H1 (cell line): Measurements from ENCODE around the gene PPP2R2D. TPM values are rescaled to one million over a fixed set of nuclear protein-coding genes. Genes with fewer than 3 reads are reported as not detected.

Source experiments
- CTCF ChIA-PET: fragments of 300-600 bp; sonication (Branson Sonifier 250); formaldehyde crosslinking; loops from one replicate; lab custom pipeline; 2021; ENCODE audit not compliant: partially characterized antibody; lab: Charles Lee
- POLR2A ChIA-PET: fragments of 300-600 bp; sonication (Branson Sonifier 250); formaldehyde crosslinking; loops from one replicate; lab custom pipeline; 2021; ENCODE audit warnings: inconsistent platforms; ENCODE audit not compliant: partially characterized antibody; lab: Charles Lee
- DNase-seq, 2 experiments: peaks; one replicate each; pipeline versions ENCODE4 v3.0.0 to v3.0.0-alpha.2; 2010 to 2022; ENCODE audit warnings: low spot score in 2 of 2, low read depth in 1 of 2, mixed read lengths in 1 of 2
- FAIRE-seq: peaks from 2 replicates; lab custom pipeline; 2011; peaks lifted over from hg19 to GRCh38; lab: Jason Lieb, UNC
- H2AFZ ChIP-seq: 2 replicates; pipeline ENCODE4 v1.8.1; 2012; ENCODE audit warnings: low read length, inconsistent platforms
- H2AK5ac ChIP-seq: 2 replicates; pipeline ENCODE4 v1.6.1; 2013; ENCODE audit warnings: low read depth, low read length
- H2BK120ac ChIP-seq: replicated peaks from 2 replicates; pipeline ENCODE3; 2013; ENCODE audit warnings: low read depth, low read length, inconsistent platforms
- H2BK12ac ChIP-seq: 2 replicates; pipeline ENCODE4 v1.6.1; 2013; ENCODE audit warnings: low read depth, low read length
- H2BK15ac ChIP-seq: 2 replicates; pipeline ENCODE4 v1.6.1; 2013; ENCODE audit warnings: low read length
- H2BK20ac ChIP-seq: 2 replicates; pipeline ENCODE4 v1.6.1; 2013; ENCODE audit warnings: low read length
- H2BK5ac ChIP-seq: 2 replicates; pipeline ENCODE4 v1.6.1; 2013; ENCODE audit warnings: low read depth, low read length
- H3K14ac ChIP-seq: 2 replicates; pipeline ENCODE4 v1.6.1; 2013; ENCODE audit warnings: inconsistent platforms; ENCODE audit not compliant: insufficient read length
- H3K18ac ChIP-seq: 2 replicates; pipeline ENCODE4 v1.6.1; 2013; ENCODE audit warnings: low read length; ENCODE audit errors: extremely low read depth
- H3K23ac ChIP-seq: 2 replicates; pipeline ENCODE4 v1.6.1; 2013; ENCODE audit warnings: inconsistent platforms; ENCODE audit not compliant: insufficient read length
- H3K23me2 ChIP-seq: 2 replicates; pipeline ENCODE4 v1.6.1; 2013; ENCODE audit warnings: low read depth, low read length
- H3K27ac ChIP-seq: 2 replicates; pipeline ENCODE4 v1.6.1; 2011; ENCODE audit warnings: low read depth, low read length, inconsistent platforms
- H3K27me3 ChIP-seq, 4 experiments: replicated peaks in 1 of 4; 1 replicate in 1 of 4; 2 replicates in 3 of 4; pipeline versions ENCODE4 v1.6.1 to v1.8.1; 2011 to 2013; ENCODE audit warnings: low read length in 3 of 4, mild to moderate bottlenecking in 3 of 4, inconsistent platforms in 2 of 4, mixed read lengths in 2 of 4, moderate library complexity in 1 of 4; ENCODE audit not compliant: control insufficient read depth in 3 of 4, insufficient read depth in 3 of 4; ENCODE audit errors: extremely low read depth in 1 of 4
- H3K36me3 ChIP-seq, 4 experiments: 2 replicates each; pipeline versions ENCODE4 v1.6.1 to v1.8.1; 2011 to 2013; ENCODE audit warnings: mild to moderate bottlenecking in 4 of 4, low read length in 3 of 4, moderate library complexity in 2 of 4, control low read depth in 1 of 4, inconsistent platforms in 1 of 4; ENCODE audit not compliant: insufficient read depth in 4 of 4, control insufficient read depth in 2 of 4
- H3K4ac ChIP-seq: replicated peaks from 2 replicates; pipeline ENCODE3; 2013; ENCODE audit warnings: low read length, low read depth, mixed read lengths, inconsistent platforms; ENCODE audit not compliant: insufficient read length
- H3K4me1 ChIP-seq, 4 experiments: replicated peaks in 1 of 4; 1 replicate in 1 of 4; 2 replicates in 3 of 4; pipeline versions ENCODE4 v1.6.1 to v1.8.1; 2011 to 2013; ENCODE audit warnings: low read length in 3 of 4, inconsistent platforms in 2 of 4, mixed read lengths in 1 of 4; ENCODE audit not compliant: insufficient read depth in 4 of 4, control insufficient read depth in 3 of 4
- H3K4me2 ChIP-seq, 2 experiments: 2 replicates each; pipeline versions ENCODE4 v1.6.1 to v1.8.1; 2011 to 2013; ENCODE audit warnings: low read depth in 2 of 2, low read length in 2 of 2, control low read depth in 1 of 2, inconsistent platforms in 1 of 2, mild to moderate bottlenecking in 1 of 2; ENCODE audit not compliant: insufficient read depth in 1 of 2
- H3K4me3 ChIP-seq, 4 experiments: fragments of 200-600, 300-600 bp in 1 of 4; sonication (generic), shearing (Covaris generic), sonication (Bioruptor Twin) in 1 of 4; 2 replicates each; pipeline versions ENCODE4 v1.5.1 to v1.8.1; 2011 to 2016; ENCODE audit warnings: low read length in 4 of 4, low read depth in 3 of 4, control low read depth in 2 of 4, inconsistent platforms in 2 of 4, mild to moderate bottlenecking in 2 of 4, mixed read lengths in 1 of 4, moderate library complexity in 1 of 4; ENCODE audit not compliant: insufficient read depth in 2 of 4; ENCODE audit errors: extremely low read depth in 1 of 4
- H3K56ac ChIP-seq: replicated peaks from 2 replicates; pipeline ENCODE3; 2013; ENCODE audit warnings: low read depth, mild to moderate bottlenecking, mixed read lengths, low read length, inconsistent platforms; ENCODE audit not compliant: insufficient read length
- H3K79me1 ChIP-seq: 2 replicates; pipeline ENCODE4 v1.6.1; 2013; ENCODE audit warnings: low read depth, low read length, control low read depth
- H3K79me2 ChIP-seq, 2 experiments: 2 replicates each; pipeline versions ENCODE4 v1.6.1 to v1.8.1; 2012 to 2013; ENCODE audit warnings: low read length in 2 of 2, mild to moderate bottlenecking in 2 of 2, inconsistent platforms in 1 of 2; ENCODE audit not compliant: insufficient read depth in 2 of 2, control insufficient read depth in 1 of 2
- H3K9ac ChIP-seq, 4 experiments: replicated peaks in 1 of 4; 1 replicate in 1 of 4; 2 replicates in 3 of 4; pipeline versions ENCODE4 v1.6.1 to v1.8.1; 2011 to 2013; ENCODE audit warnings: low read depth in 3 of 4, low read length in 3 of 4, control low read depth in 2 of 4, mild to moderate bottlenecking in 2 of 4, moderate library complexity in 2 of 4, inconsistent platforms in 1 of 4; ENCODE audit errors: extremely low read depth in 1 of 4
- H3K9me3 ChIP-seq, 2 experiments: 2 replicates each; pipeline versions ENCODE4 v1.6.1 to v1.8.1; 2012 to 2013; ENCODE audit warnings: mild to moderate bottlenecking in 2 of 2, moderate library complexity in 2 of 2, control low read depth in 1 of 2, inconsistent platforms in 1 of 2, low read depth in 1 of 2, low read length in 1 of 2, mixed read lengths in 1 of 2; ENCODE audit not compliant: insufficient read depth in 2 of 2
- H4K20me1 ChIP-seq, 2 experiments: replicated peaks in 1 of 2; 2 replicates each; pipeline versions ENCODE3 to v1.8.1; 2011 to 2013; ENCODE audit warnings: inconsistent platforms in 2 of 2, low read length in 2 of 2, mild to moderate bottlenecking in 1 of 2; ENCODE audit not compliant: insufficient read depth in 2 of 2, control insufficient read depth in 1 of 2
- H4K5ac ChIP-seq: 2 replicates; pipeline ENCODE4 v1.6.1; 2013; ENCODE audit warnings: low read length, low read depth, mixed read lengths, inconsistent platforms; ENCODE audit not compliant: insufficient read length
- H4K8ac ChIP-seq: 2 replicates; pipeline ENCODE4 v1.8.0; 2013; ENCODE audit warnings: mild to moderate bottlenecking, moderate library complexity, low read length, inconsistent platforms; ENCODE audit not compliant: insufficient read depth; ENCODE audit errors: extremely low read depth
- H4K91ac ChIP-seq: replicated peaks from 2 replicates; pipeline ENCODE3; 2013; ENCODE audit warnings: low read length, mixed read lengths, inconsistent platforms; ENCODE audit not compliant: insufficient read length
- EP300 ChIP-seq, 2 experiments: IDR thresholded peaks; 1 replicate in 1 of 2; 2 replicates in 1 of 2; pipeline ENCODE4 v1.6.1; 2011 to 2012; ENCODE audit warnings: low read depth in 2 of 2, low read length in 2 of 2, mild to moderate bottlenecking in 2 of 2, borderline replicate concordance in 1 of 2, inconsistent platforms in 1 of 2, moderate library complexity in 1 of 2
- KDM4A ChIP-seq: IDR thresholded peaks from one replicate; pipeline ENCODE4 v1.7.1; 2012; ENCODE audit warnings: low read depth, mild to moderate bottlenecking, moderate library complexity, low read length, inconsistent platforms; ENCODE audit not compliant: severe bottlenecking
- KDM5A ChIP-seq: fragments of 200-600 bp; IDR thresholded peaks from 2 replicates; pipeline ENCODE4 v1.7.1; 2012; ENCODE audit warnings: mild to moderate bottlenecking, low read length, inconsistent platforms, mixed read lengths
- NANOG ChIP-seq: IDR thresholded peaks from 2 replicates; pipeline ENCODE4 v1.6.1; 2011; ENCODE audit warnings: low read length, low read depth, mild to moderate bottlenecking, inconsistent platforms; ENCODE audit not compliant: insufficient read depth, poor library complexity, severe bottlenecking
- RAD21 ChIP-seq, 2 experiments: IDR thresholded peaks in 1 of 2; conservative IDR thresholded peaks in 1 of 2; 2 replicates each; pipeline ENCODE4 v1.6.1; 2011; ENCODE audit warnings: low read depth in 2 of 2, low read length in 2 of 2, improper control_type of control experiment in 1 of 2, inconsistent platforms in 1 of 2, mild to moderate bottlenecking in 1 of 2, moderate library complexity in 1 of 2
- SIN3A ChIP-seq, 2 experiments: IDR thresholded peaks in 1 of 2; conservative IDR thresholded peaks in 1 of 2; 2 replicates each; pipeline ENCODE4 v1.6.1; 2011 to 2012; ENCODE audit warnings: low read length in 2 of 2, improper control_type of control experiment in 1 of 2, low read depth in 1 of 2, mild to moderate bottlenecking in 1 of 2
- SIRT6 ChIP-seq: IDR thresholded peaks from one replicate; pipeline ENCODE4 v1.7.1; 2012; ENCODE audit warnings: low read length, inconsistent platforms
- SIX5 ChIP-seq: IDR thresholded peaks from 2 replicates; pipeline ENCODE4 v1.6.1; 2011; ENCODE audit warnings: mild to moderate bottlenecking, low read depth, low read length
- TAF7 ChIP-seq: optimal IDR thresholded peaks from 2 replicates; pipeline ENCODE3; 2011; ENCODE audit warnings: low read depth, mild to moderate bottlenecking, inconsistent platforms, low read length, moderate library complexity, borderline replicate concordance
- TBP ChIP-seq: IDR thresholded peaks from 2 replicates; pipeline ENCODE4 v1.6.1; 2011; ENCODE audit warnings: low read depth, low read length, improper control_type of control experiment
- WGBS, 2 experiments: shearing (Covaris generic) in 1 of 2; methylation state at CpG; one replicate each; pipeline versions ENCODE4 v1.1.6 to v1.1.7; 2013 to 2015; ENCODE audit warnings: low lambda C conversion rate in 2 of 2, mixed read lengths in 2 of 2, inconsistent platforms in 1 of 2, low coverage in 1 of 2, missing lambda C conversion rate in 1 of 2; ENCODE audit not compliant: insufficient replicate concordance in 2 of 2, insufficient coverage in 1 of 2, insufficient read length in 1 of 2; ENCODE audit errors: extremely low coverage in 1 of 2, missing lambda C conversion rate in 1 of 2; 5-methylcytosine and 5-hydroxymethylcytosine counted together
- polyA plus RNA-seq, 7 experiments: library from polyadenylated mRNA; depleted of rRNA in 3 of 7; stranded (reverse) in 5 of 7; unstranded in 2 of 7; fragments of >200 nt in 5 of 7; fragments of 200-250 nt in 2 of 7; gene quantifications; 1 replicate in 5 of 7; 2 replicates in 1 of 7; 4 replicates in 1 of 7; pipeline versions ENCODE4 v1.2.1 to v1.2.3, GENCODE V29; 2011 to 2013; ENCODE audit warnings: missing spikeins in 2 of 7, mixed read lengths in 2 of 7
- total RNA-seq: library from RNA; stranded (reverse); fragmentation: NEBNext Ultra II Directional; extraction: Animal tissue kit (Norgen Biotek cat#: 25700); gene quantifications from 2 replicates; pipeline ENCODE4 v1.2.1, GENCODE V29; 2021

Gene PPP2R2D
- total and polyA plus RNA-seq, 2 of the 8 experiments (the other 6 are each of a cell fraction or from before 2014, with no cell fraction given): 25.4 to 32.8 TPM

DNA sequence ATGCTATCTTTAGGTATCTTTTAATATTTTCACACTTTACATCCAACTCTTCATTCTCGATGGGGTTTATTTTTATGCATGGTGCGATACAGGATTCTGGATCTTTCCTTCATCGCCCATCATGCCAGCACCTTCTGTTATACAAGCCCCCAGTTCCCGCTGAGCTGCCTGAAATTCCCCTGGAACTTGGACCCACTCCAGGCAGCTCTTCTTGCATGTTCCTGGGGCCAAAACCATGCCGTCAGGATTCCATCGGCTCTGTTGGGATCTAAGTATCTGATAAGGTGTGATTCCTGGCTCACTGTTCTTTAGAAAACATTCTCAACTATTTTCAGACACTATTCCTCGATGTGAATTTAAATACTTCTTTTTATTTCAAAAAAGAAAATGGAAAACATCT, 40.5 kb upstream of the PPP2R2D start:
- ChIA-PET POLR2A (no interaction called here), CTCF (interaction anchor here (0.6 to 3.8 kb wide), 14 partner anchors 8 to 706 kb away, joined by 3 to 21 read pairs (median 4); no protein-coding TSS in a partner anchor)
- Histone ChIP-seq H2BK120ac (no peak overlapping the region), H3K4ac (no peak overlapping the region), H3K27me3 (no peaks in the 10 kb centered on the region), H4K91ac (no peak overlapping the region), H3K36me3 (no peaks in the 10 kb centered on the region), H2AFZ (no peak overlapping the region), H2BK15ac (no peak overlapping the region), H4K8ac (no peak overlapping the region), H3K18ac (no peak overlapping the region), H2BK20ac (no peak overlapping the region), H2BK12ac (no peak overlapping the region), H3K23me2 (no peaks in the 10 kb centered on the region), H3K4me1 (no peaks in the 10 kb centered on the region), H4K20me1 (no peaks in the 10 kb centered on the region), H3K79me1 (no peaks in the 10 kb centered on the region), H3K79me2 (no peaks in the 10 kb centered on the region), H2AK5ac (no peak overlapping the region), H3K56ac (no peak overlapping the region), H2BK5ac (no peak overlapping the region), H3K23ac (no peak overlapping the region), H3K14ac (no peak overlapping the region), H3K9me3 (no peaks in the 10 kb centered on the region), H3K4me2 (no peak overlapping the region), H3K4me3 (no peak overlapping the region), H4K5ac (no peak overlapping the region), H3K27ac (no peak overlapping the region), H3K9ac (no peak overlapping the region)
- no peak for DNase-seq
- WGBS, 2 experiments: 90% methylated on average over 7 of the region's 7 CpGs; no CpG with 5 or more reads in 1 of the 2 experiments
- FAIRE-seq: no peak
- TF ChIP-seq TBP (no peak), KDM5A (no peak), TAF7 (no peak), EP300 (IDR thresholded peaks at IDR 0.05; ENCODE audit: borderline replicate concordance in 1 of 2, low read depth in 2 of 2, low read length in 2 of 2) (no peak), NANOG (no peak), SIN3A (conservative IDR thresholded peaks at IDR 0.05 in 1 of 2, IDR thresholded peaks at IDR 0.05 in 1 of 2; ENCODE audit: low read depth in 1 of 2, low read length in 2 of 2) (no peak), RAD21 (IDR thresholded peaks at IDR 0.05 in 1 of 2, conservative IDR thresholded peaks at IDR 0.05 in 1 of 2; ENCODE audit: low read depth in 2 of 2, low read length in 2 of 2) (no peak), SIRT6 (no peak), KDM4A (no peak), SIX5 (no peak)
